K562 (cell line): ENCODE data around the gene ANKRD44. TPM values are rescaled to one million over a fixed set of nuclear protein-coding genes. Genes with fewer than 3 reads are reported as not detected.

Source experiments
- ATAC-seq: fragments of 200-7000 bp; cut with Tn5 transposase; 3 replicates; pipeline ENCODE4 v1.9.1; 2020; ENCODE audit warnings: moderate library complexity
- BruUV-seq: library from RNA; stranded (reverse); fragments of 400-500 nt; replicated peaks from 2 replicates; lab custom pipeline; 2021; lab: Mats Ljungman, UMichigan
- CTCF ChIA-PET: fragments of 300-600 bp; formaldehyde crosslinking; extraction: SDS; loops from one replicate; lab custom pipeline; 2021; ENCODE audit warnings: low intra/inter-chr PET ratio; lab: Yijun Ruan, JAX
- POLR2A ChIA-PET: fragments of 300-600, 350-650 bp; sonication (Branson Sonifier 250); formaldehyde crosslinking; extraction: SDS; loops from one replicate; lab custom pipeline; 2021; ENCODE audit warnings: antibody characterized with exemption, inconsistent platforms; lab: Yijun Ruan, JAX
- DNase-seq, 4 experiments: peaks; one replicate each; pipeline versions ENCODE4 v3.0.0 to v3.0.0-alpha.2; 2011 to 2018; ENCODE audit warnings: low spot score in 3 of 4, mixed read lengths in 3 of 4; ENCODE audit errors: extremely low read depth in 1 of 4
- FAIRE-seq: peaks from 2 replicates; lab custom pipeline; 2011; peaks lifted over from hg19 to GRCh38; lab: Jason Lieb, UNC
- H2AFZ ChIP-seq: 2 replicates; pipeline ENCODE4 v1.6.0; 2011; ENCODE audit warnings: low read depth, low read length, control low read depth, inconsistent platforms
- H3K27ac ChIP-seq: fragments of 200-600 bp; 3 replicates; pipeline ENCODE4 v1.8.0; 2011; ENCODE audit warnings: low read depth, mild to moderate bottlenecking, control low read depth, inconsistent platforms, low read length, moderate library complexity, mixed read lengths; ENCODE audit errors: extremely low read depth
- H3K27me3 ChIP-seq, 2 experiments: fragments of 300-600 bp in 1 of 2; 2 replicates in 1 of 2; 3 replicates in 1 of 2; pipeline versions ENCODE4 v1.6.0 to v1.8.0; 2011; ENCODE audit warnings: inconsistent platforms in 2 of 2, low read length in 2 of 2, mild to moderate bottlenecking in 1 of 2, mixed read lengths in 1 of 2, moderate library complexity in 1 of 2; ENCODE audit not compliant: control insufficient read depth in 2 of 2, insufficient read depth in 2 of 2
- H3K36me3 ChIP-seq: fragments of 300-600 bp; 3 replicates; pipeline ENCODE4 v1.8.0; 2011; ENCODE audit warnings: mild to moderate bottlenecking, low read length, inconsistent platforms; ENCODE audit not compliant: control insufficient read depth, insufficient read depth
- H3K4me1 ChIP-seq, 2 experiments: fragments of 200-600 bp in 1 of 2; replicated peaks in 1 of 2; 2 replicates in 1 of 2; 3 replicates in 1 of 2; pipeline versions ENCODE4 v1.5.1 to v1.8.0; 2011; ENCODE audit warnings: inconsistent platforms in 2 of 2, low read length in 2 of 2, mild to moderate bottlenecking in 1 of 2, mixed read lengths in 1 of 2, moderate library complexity in 1 of 2; ENCODE audit not compliant: control insufficient read depth in 2 of 2, insufficient read depth in 2 of 2
- H3K4me2 ChIP-seq: 2 replicates; pipeline ENCODE4 v1.6.1; 2011; ENCODE audit warnings: low read length, control low read depth, inconsistent platforms, mixed read lengths; ENCODE audit not compliant: insufficient read depth
- H3K4me3 ChIP-seq: fragments of 200-600 bp; sonication (generic), shearing (Covaris generic); 2 replicates; pipeline ENCODE4 v1.5.1; 2016; ENCODE audit warnings: control low read depth, inconsistent platforms
- H3K79me2 ChIP-seq: fragments of 200-600 bp; 3 replicates; pipeline ENCODE4 v1.8.0; 2011; ENCODE audit warnings: low read length, inconsistent platforms; ENCODE audit not compliant: control insufficient read depth, insufficient read depth
- H3K9ac ChIP-seq, 2 experiments: 2 replicates each; pipeline versions ENCODE4 v1.6.0 to v1.6.1; 2011; ENCODE audit warnings: low read depth in 2 of 2, low read length in 2 of 2, control low read depth in 1 of 2, inconsistent platforms in 1 of 2, mild to moderate bottlenecking in 1 of 2, mixed read lengths in 1 of 2; ENCODE audit not compliant: insufficient read depth in 1 of 2
- H3K9me1 ChIP-seq: one replicate; pipeline ENCODE4 v1.6.0; 2011; ENCODE audit warnings: inconsistent platforms, mild to moderate bottlenecking, low read length, moderate library complexity; ENCODE audit not compliant: control insufficient read depth, insufficient read depth
- H3K9me3 ChIP-seq: replicated peaks from 2 replicates; pipeline ENCODE4 v1.5.1; 2011; ENCODE audit warnings: low read depth, low read length, inconsistent platforms; ENCODE audit not compliant: control insufficient read depth, insufficient read depth
- H4K20me1 ChIP-seq: replicated peaks from 2 replicates; pipeline ENCODE4 v1.6.1; 2011; ENCODE audit warnings: low read length, inconsistent platforms, mixed read lengths; ENCODE audit not compliant: control insufficient read depth, insufficient read depth
- BDP1 ChIP-seq: IDR thresholded peaks from 3 replicates; pipeline ENCODE4 v1.6.1; 2011; ENCODE audit not compliant: insufficient read length, insufficient read depth
- HMBOX1 ChIP-seq: sonication (generic); IDR thresholded peaks from 2 replicates; pipeline ENCODE4 v1.6.1; 2016
- IFI16 ChIP-seq: fragments of 250-450 bp; sonication (Bioruptor Pico); IDR thresholded peaks from 2 replicates; pipeline ENCODE4 v2.1.2; 2022; ENCODE audit warnings: mild to moderate bottlenecking, inconsistent platforms
- IRF1 ChIP-seq: sonication (generic); formaldehyde crosslinking; IDR thresholded peaks from 2 replicates; pipeline ENCODE4 v1.8.0; 2022; ENCODE audit warnings: missing genetic modification reagents, mild to moderate bottlenecking, borderline replicate concordance
- MCM2 ChIP-seq: fragments of 450-650 bp; IDR thresholded peaks from 2 replicates; pipeline ENCODE4 v1.6.1; 2017; ENCODE audit warnings: low read depth, mild to moderate bottlenecking
- PTBP1 ChIP-seq: fragments of 200-400 bp; formaldehyde crosslinking; IDR thresholded peaks from 2 replicates; pipeline ENCODE4 v1.6.1; 2017; ENCODE audit warnings: low read depth, low read length
- STAT5B ChIP-seq: fragments of 250-450 bp; sonication (Bioruptor Pico); IDR thresholded peaks from 2 replicates; pipeline ENCODE4 v1.8.0; 2021; ENCODE audit warnings: mild to moderate bottlenecking, inconsistent platforms
- SUPT5H ChIP-seq: fragments of 450-650 bp; IDR thresholded peaks from 2 replicates; pipeline ENCODE4 v1.6.1; 2016
- TEAD1 ChIP-seq, 2 experiments: fragments of 450-650 bp in 1 of 2; sonication (generic) in 1 of 2; formaldehyde crosslinking; IDR thresholded peaks; 2 replicates each; pipeline versions ENCODE4 v1.4.0 to v1.8.0; 2020 to 2022; ENCODE audit warnings: mild to moderate bottlenecking in 2 of 2, missing genetic modification reagents in 1 of 2
- ZNF140 ChIP-seq: fragments of 250-450 bp; sonication (Bioruptor Pico); IDR thresholded peaks from 2 replicates; pipeline ENCODE4 v1.8.0; 2021; ENCODE audit warnings: moderate library complexity, mild to moderate bottlenecking, inconsistent platforms
- ZNF143 ChIP-seq: sonication (generic); formaldehyde crosslinking; IDR thresholded peaks from 2 replicates; pipeline ENCODE4 v1.9.0; 2022; ENCODE audit warnings: mild to moderate bottlenecking, missing genetic modification reagents
- ZNF589 ChIP-seq: fragments of 200-800 bp; sonication (Bioruptor generic); IDR thresholded peaks from 2 replicates; pipeline ENCODE4 v1.6.1; 2016; ENCODE audit warnings: low read depth, missing genetic modification characterization, missing compliant biosample characterization
- ZNF76 ChIP-seq: fragments of 250-450 bp; sonication (Bioruptor Pico); IDR thresholded peaks from 2 replicates; pipeline ENCODE4 v1.4.0; 2020; ENCODE audit warnings: mild to moderate bottlenecking, moderate library complexity, borderline replicate concordance
- ZNF830 ChIP-seq: fragments of 250-450 bp; sonication (Bioruptor Pico); IDR thresholded peaks from 2 replicates; pipeline ENCODE4 v1.5.0; 2021; ENCODE audit warnings: mild to moderate bottlenecking
- WGBS: fragments of 100-300 bp; shearing (Covaris generic); methylation state at CpG from one replicate; pipeline ENCODE4 v1.1.6; 2016; ENCODE audit warnings: low coverage, mixed read lengths; ENCODE audit not compliant: insufficient coverage; ENCODE audit errors: missing lambda C conversion rate; 5-methylcytosine and 5-hydroxymethylcytosine counted together
- in situ Hi-C: fragments of 300-500 bp; cut with MboI; formaldehyde crosslinking; loops from 4 replicates; pipeline ENCODE4 v1.15.0; 2018; ENCODE audit warnings: inconsistent platforms, mixed read lengths
- intact Hi-C: fragments of 100-400 bp; cut with micrococcal nuclease; formaldehyde crosslinking; loops from 2 replicates; pipeline ENCODE4 v1.14.2; 2022
- polyA plus RNA-seq, 8 experiments: library from polyadenylated mRNA; depleted of rRNA in 4 of 8; stranded (reverse) in 5 of 8; unstranded in 3 of 8; fragments of >200 nt; fragmentation: Nextera tagmentation in 2 of 8; fragmentation: Illumina TruSeq in 1 of 8; extraction: Ambion mirVana in 2 of 8; extraction: Trizol in 1 of 8; gene quantifications; 2 replicates each; pipeline versions ENCODE4 v1.2.1 to v1.2.3, GENCODE V29; 2011 to 2014; ENCODE audit warnings: inconsistent platforms in 1 of 8, missing spikeins in 1 of 8
- total RNA-seq, 7 experiments: library from RNA; depleted of rRNA in 6 of 7; stranded (reverse); fragments of >200 nt in 6 of 7; fragmentation: Illumina TruSeq in 2 of 7; extraction: Trizol in 2 of 7; gene quantifications; 2 replicates each; pipeline versions ENCODE4 v1.2.1 to v1.2.3, GENCODE V29; 2011 to 2021; ENCODE audit warnings: low replicate concordance in 1 of 7
- TF ChIP-seq, protein P1 (sequence below): fragments of 250-450 bp; sonication (Bioruptor Pico); IDR thresholded peaks from 2 replicates; pipeline ENCODE4 v1.8.0; 2021; ENCODE audit warnings: mild to moderate bottlenecking, moderate library complexity
- TF ChIP-seq, protein P2 (sequence below): fragments of 450-650 bp; IDR thresholded peaks from 2 replicates; pipeline ENCODE4 v1.6.1; 2014; ENCODE audit warnings: low read depth, mild to moderate bottlenecking, moderate library complexity, borderline replicate concordance

Gene ANKRD44
- total and polyA plus RNA-seq, 9 of the 15 experiments (the other 6 are each of a cell fraction or from before 2014, with no cell fraction given): 0.03 to 0.64 (median 0.07) TPM; not detected in 3

GRCh38 chr2:197174539-197175094 lies 136.0 kb downstream of the ANKRD44 start:
- no peaks in the 10 kb centered on the region for H3K36me3 ChIP-seq
- no TSS peak for BruUV-seq
- H3K79me2 ChIP-seq: no peaks in the 10 kb centered on the region
- in situ Hi-C loops (no loop called here), intact Hi-C loops (no loop called here)
- ATAC-seq (no peak), DNase-seq (no peak), FAIRE-seq (no peak)
- H3K4me3 ChIP-seq: no peak overlapping the region
- no peak for TF ChIP-seq STAT5B (CRISPR knock-in tag)
- no peak for TF ChIP-seq IRF1 (CRISPR knock-in tag)
- no peak for TF ChIP-seq ZNF830 (CRISPR knock-in tag)
- TF ChIP-seq, protein P1, sequence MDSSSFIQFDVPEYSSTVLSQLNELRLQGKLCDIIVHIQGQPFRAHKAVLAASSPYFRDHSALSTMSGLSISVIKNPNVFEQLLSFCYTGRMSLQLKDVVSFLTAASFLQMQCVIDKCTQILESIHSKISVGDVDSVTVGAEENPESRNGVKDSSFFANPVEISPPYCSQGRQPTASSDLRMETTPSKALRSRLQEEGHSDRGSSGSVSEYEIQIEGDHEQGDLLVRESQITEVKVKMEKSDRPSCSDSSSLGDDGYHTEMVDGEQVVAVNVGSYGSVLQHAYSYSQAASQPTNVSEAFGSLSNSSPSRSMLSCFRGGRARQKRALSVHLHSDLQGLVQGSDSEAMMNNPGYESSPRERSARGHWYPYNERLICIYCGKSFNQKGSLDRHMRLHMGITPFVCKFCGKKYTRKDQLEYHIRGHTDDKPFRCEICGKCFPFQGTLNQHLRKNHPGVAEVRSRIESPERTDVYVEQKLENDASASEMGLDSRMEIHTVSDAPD (CRISPR knock-in tag): no peak
- TF ChIP-seq TEAD1 (CRISPR knock-in tag; IDR thresholded peaks at IDR 0.05): no peak
- no peak for TF ChIP-seq ZNF143 (CRISPR knock-in tag)
- TF ChIP-seq, protein P2, sequence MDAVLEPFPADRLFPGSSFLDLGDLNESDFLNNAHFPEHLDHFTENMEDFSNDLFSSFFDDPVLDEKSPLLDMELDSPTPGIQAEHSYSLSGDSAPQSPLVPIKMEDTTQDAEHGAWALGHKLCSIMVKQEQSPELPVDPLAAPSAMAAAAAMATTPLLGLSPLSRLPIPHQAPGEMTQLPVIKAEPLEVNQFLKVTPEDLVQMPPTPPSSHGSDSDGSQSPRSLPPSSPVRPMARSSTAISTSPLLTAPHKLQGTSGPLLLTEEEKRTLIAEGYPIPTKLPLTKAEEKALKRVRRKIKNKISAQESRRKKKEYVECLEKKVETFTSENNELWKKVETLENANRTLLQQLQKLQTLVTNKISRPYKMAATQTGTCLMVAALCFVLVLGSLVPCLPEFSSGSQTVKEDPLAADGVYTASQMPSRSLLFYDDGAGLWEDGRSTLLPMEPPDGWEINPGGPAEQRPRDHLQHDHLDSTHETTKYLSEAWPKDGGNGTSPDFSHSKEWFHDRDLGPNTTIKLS: no peak
- TF ChIP-seq IFI16 (CRISPR knock-in tag): no peak
- TF ChIP-seq ZNF140 (CRISPR knock-in tag): no peak
- no peak for TF ChIP-seq ZNF76 (CRISPR knock-in tag)
- TF ChIP-seq HMBOX1: no peak
- no peak for TF ChIP-seq MCM2
- TF ChIP-seq BDP1: no peak
- no peak for TF ChIP-seq PTBP1
- no peak for TF ChIP-seq ZNF589 (CRISPR knock-in tag)
- no peak for TF ChIP-seq SUPT5H
- H3K9me1 ChIP-seq: no peaks in the 10 kb centered on the region
- H3K9me3 ChIP-seq: no peaks in the 10 kb centered on the region
- no peak overlapping the region for H3K9ac ChIP-seq
- no peak overlapping the region for H3K27ac ChIP-seq
- POLR2A ChIA-PET: no interaction called here
- no peaks in the 10 kb centered on the region; a peak in 2 of 5 replicates for H3K27me3 ChIP-seq
- no peak overlapping the region for H3K4me2 ChIP-seq
- H3K4me1 ChIP-seq: no peaks in the 10 kb centered on the region
- no peaks in the 10 kb centered on the region for H4K20me1 ChIP-seq
- no peak overlapping the region for H2AFZ ChIP-seq
- CTCF ChIA-PET: no interaction called here
- 5% methylated on average over 2 of the region's 2 CpGs for WGBS
